H1 (cell line): ENCODE data around the gene PLCB4. TPM values are rescaled to one million over a fixed set of nuclear protein-coding genes. Genes with fewer than 3 reads are reported as not detected.

Experiments
- CTCF ChIA-PET: fragments of 300-600 bp; sonication (Branson Sonifier 250); formaldehyde crosslinking; loops from one replicate; lab custom pipeline; 2021; ENCODE audit not compliant: partially characterized antibody; lab: Charles Lee
- POLR2A ChIA-PET: fragments of 300-600 bp; sonication (Branson Sonifier 250); formaldehyde crosslinking; loops from one replicate; lab custom pipeline; 2021; ENCODE audit warnings: inconsistent platforms; ENCODE audit not compliant: partially characterized antibody; lab: Charles Lee
- DNase-seq, 2 experiments: peaks; one replicate each; pipeline versions ENCODE4 v3.0.0 to v3.0.0-alpha.2; 2010 to 2022; ENCODE audit warnings: low spot score in 2 of 2, low read depth in 1 of 2, mixed read lengths in 1 of 2
- FAIRE-seq: peaks from 2 replicates; lab custom pipeline; 2011; peaks lifted over from hg19 to GRCh38; lab: Jason Lieb, UNC
- H2AFZ ChIP-seq: 2 replicates; pipeline ENCODE4 v1.8.1; 2012; ENCODE audit warnings: low read length, inconsistent platforms
- H2AK5ac ChIP-seq: 2 replicates; pipeline ENCODE4 v1.6.1; 2013; ENCODE audit warnings: low read depth, low read length
- H2BK120ac ChIP-seq: replicated peaks from 2 replicates; pipeline ENCODE3; 2013; ENCODE audit warnings: low read depth, low read length, inconsistent platforms
- H2BK12ac ChIP-seq: 2 replicates; pipeline ENCODE4 v1.6.1; 2013; ENCODE audit warnings: low read depth, low read length
- H2BK15ac ChIP-seq: 2 replicates; pipeline ENCODE4 v1.6.1; 2013; ENCODE audit warnings: low read length
- H2BK20ac ChIP-seq: 2 replicates; pipeline ENCODE4 v1.6.1; 2013; ENCODE audit warnings: low read length
- H2BK5ac ChIP-seq: 2 replicates; pipeline ENCODE4 v1.6.1; 2013; ENCODE audit warnings: low read depth, low read length
- H3K14ac ChIP-seq: 2 replicates; pipeline ENCODE4 v1.6.1; 2013; ENCODE audit warnings: inconsistent platforms; ENCODE audit not compliant: insufficient read length
- H3K18ac ChIP-seq: 2 replicates; pipeline ENCODE4 v1.6.1; 2013; ENCODE audit warnings: low read length; ENCODE audit errors: extremely low read depth
- H3K23ac ChIP-seq: 2 replicates; pipeline ENCODE4 v1.6.1; 2013; ENCODE audit warnings: inconsistent platforms; ENCODE audit not compliant: insufficient read length
- H3K23me2 ChIP-seq: 2 replicates; pipeline ENCODE4 v1.6.1; 2013; ENCODE audit warnings: low read depth, low read length
- H3K27ac ChIP-seq: 2 replicates; pipeline ENCODE4 v1.6.1; 2011; ENCODE audit warnings: low read depth, low read length, inconsistent platforms
- H3K27me3 ChIP-seq, 4 experiments: replicated peaks in 1 of 4; 1 replicate in 1 of 4; 2 replicates in 3 of 4; pipeline versions ENCODE4 v1.6.1 to v1.8.1; 2011 to 2013; ENCODE audit warnings: low read length in 3 of 4, mild to moderate bottlenecking in 3 of 4, inconsistent platforms in 2 of 4, mixed read lengths in 2 of 4, moderate library complexity in 1 of 4; ENCODE audit not compliant: control insufficient read depth in 3 of 4, insufficient read depth in 3 of 4; ENCODE audit errors: extremely low read depth in 1 of 4
- H3K36me3 ChIP-seq, 4 experiments: 2 replicates each; pipeline versions ENCODE4 v1.6.1 to v1.8.1; 2011 to 2013; ENCODE audit warnings: mild to moderate bottlenecking in 4 of 4, low read length in 3 of 4, moderate library complexity in 2 of 4, control low read depth in 1 of 4, inconsistent platforms in 1 of 4; ENCODE audit not compliant: insufficient read depth in 4 of 4, control insufficient read depth in 2 of 4
- H3K4ac ChIP-seq: replicated peaks from 2 replicates; pipeline ENCODE3; 2013; ENCODE audit warnings: low read length, low read depth, mixed read lengths, inconsistent platforms; ENCODE audit not compliant: insufficient read length
- H3K4me1 ChIP-seq, 4 experiments: replicated peaks in 1 of 4; 1 replicate in 1 of 4; 2 replicates in 3 of 4; pipeline versions ENCODE4 v1.6.1 to v1.8.1; 2011 to 2013; ENCODE audit warnings: low read length in 3 of 4, inconsistent platforms in 2 of 4, mixed read lengths in 1 of 4; ENCODE audit not compliant: insufficient read depth in 4 of 4, control insufficient read depth in 3 of 4
- H3K4me2 ChIP-seq, 2 experiments: 2 replicates each; pipeline versions ENCODE4 v1.6.1 to v1.8.1; 2011 to 2013; ENCODE audit warnings: low read depth in 2 of 2, low read length in 2 of 2, control low read depth in 1 of 2, inconsistent platforms in 1 of 2, mild to moderate bottlenecking in 1 of 2; ENCODE audit not compliant: insufficient read depth in 1 of 2
- H3K4me3 ChIP-seq, 4 experiments: fragments of 200-600, 300-600 bp in 1 of 4; sonication (generic), shearing (Covaris generic), sonication (Bioruptor Twin) in 1 of 4; 2 replicates each; pipeline versions ENCODE4 v1.5.1 to v1.8.1; 2011 to 2016; ENCODE audit warnings: low read length in 4 of 4, low read depth in 3 of 4, control low read depth in 2 of 4, inconsistent platforms in 2 of 4, mild to moderate bottlenecking in 2 of 4, mixed read lengths in 1 of 4, moderate library complexity in 1 of 4; ENCODE audit not compliant: insufficient read depth in 2 of 4; ENCODE audit errors: extremely low read depth in 1 of 4
- H3K56ac ChIP-seq: replicated peaks from 2 replicates; pipeline ENCODE3; 2013; ENCODE audit warnings: low read depth, mild to moderate bottlenecking, mixed read lengths, low read length, inconsistent platforms; ENCODE audit not compliant: insufficient read length
- H3K79me1 ChIP-seq: 2 replicates; pipeline ENCODE4 v1.6.1; 2013; ENCODE audit warnings: low read depth, low read length, control low read depth
- H3K79me2 ChIP-seq, 2 experiments: 2 replicates each; pipeline versions ENCODE4 v1.6.1 to v1.8.1; 2012 to 2013; ENCODE audit warnings: low read length in 2 of 2, mild to moderate bottlenecking in 2 of 2, inconsistent platforms in 1 of 2; ENCODE audit not compliant: insufficient read depth in 2 of 2, control insufficient read depth in 1 of 2
- H3K9ac ChIP-seq, 4 experiments: replicated peaks in 1 of 4; 1 replicate in 1 of 4; 2 replicates in 3 of 4; pipeline versions ENCODE4 v1.6.1 to v1.8.1; 2011 to 2013; ENCODE audit warnings: low read depth in 3 of 4, low read length in 3 of 4, control low read depth in 2 of 4, mild to moderate bottlenecking in 2 of 4, moderate library complexity in 2 of 4, inconsistent platforms in 1 of 4; ENCODE audit errors: extremely low read depth in 1 of 4
- H3K9me3 ChIP-seq, 2 experiments: 2 replicates each; pipeline versions ENCODE4 v1.6.1 to v1.8.1; 2012 to 2013; ENCODE audit warnings: mild to moderate bottlenecking in 2 of 2, moderate library complexity in 2 of 2, control low read depth in 1 of 2, inconsistent platforms in 1 of 2, low read depth in 1 of 2, low read length in 1 of 2, mixed read lengths in 1 of 2; ENCODE audit not compliant: insufficient read depth in 2 of 2
- H4K20me1 ChIP-seq, 2 experiments: replicated peaks in 1 of 2; 2 replicates each; pipeline versions ENCODE3 to v1.8.1; 2011 to 2013; ENCODE audit warnings: inconsistent platforms in 2 of 2, low read length in 2 of 2, mild to moderate bottlenecking in 1 of 2; ENCODE audit not compliant: insufficient read depth in 2 of 2, control insufficient read depth in 1 of 2
- H4K5ac ChIP-seq: 2 replicates; pipeline ENCODE4 v1.6.1; 2013; ENCODE audit warnings: low read length, low read depth, mixed read lengths, inconsistent platforms; ENCODE audit not compliant: insufficient read length
- H4K8ac ChIP-seq: 2 replicates; pipeline ENCODE4 v1.8.0; 2013; ENCODE audit warnings: mild to moderate bottlenecking, moderate library complexity, low read length, inconsistent platforms; ENCODE audit not compliant: insufficient read depth; ENCODE audit errors: extremely low read depth
- H4K91ac ChIP-seq: replicated peaks from 2 replicates; pipeline ENCODE3; 2013; ENCODE audit warnings: low read length, mixed read lengths, inconsistent platforms; ENCODE audit not compliant: insufficient read length
- CHD2 ChIP-seq: IDR thresholded peaks from 2 replicates; pipeline ENCODE4 v1.6.1; 2012; ENCODE audit warnings: low read length, improper control_type of control experiment
- CTBP2 ChIP-seq: IDR thresholded peaks from 2 replicates; pipeline ENCODE4 v1.7.0; 2011; ENCODE audit warnings: borderline replicate concordance, mild to moderate bottlenecking, moderate library complexity, mixed read lengths, low read length; ENCODE audit not compliant: insufficient read depth, insufficient read length
- FOSL1 ChIP-seq: IDR thresholded peaks from 2 replicates; pipeline ENCODE4 v1.6.1; 2011; ENCODE audit warnings: mild to moderate bottlenecking, low read depth, low read length, moderate library complexity; ENCODE audit not compliant: insufficient read depth
- HDAC2 ChIP-seq, 2 experiments: fragments of 300-600 bp in 1 of 2; sonication (generic) in 1 of 2; IDR thresholded peaks; 2 replicates each; pipeline ENCODE4 v1.6.1; 2011 to 2012; ENCODE audit warnings: low read depth in 2 of 2, low read length in 2 of 2, mild to moderate bottlenecking in 2 of 2, moderate library complexity in 2 of 2, borderline replicate concordance in 1 of 2, inconsistent platforms in 1 of 2
- HDAC6 ChIP-seq: IDR thresholded peaks from one replicate; pipeline ENCODE4 v1.7.1; 2012; ENCODE audit warnings: low read depth, mild to moderate bottlenecking, inconsistent platforms, low read length, moderate library complexity
- KDM4A ChIP-seq: IDR thresholded peaks from one replicate; pipeline ENCODE4 v1.7.1; 2012; ENCODE audit warnings: low read depth, mild to moderate bottlenecking, moderate library complexity, low read length, inconsistent platforms; ENCODE audit not compliant: severe bottlenecking
- MAX ChIP-seq: IDR thresholded peaks from 2 replicates; pipeline ENCODE4 v1.6.1; 2012; ENCODE audit warnings: inconsistent platforms
- PHF8 ChIP-seq: fragments of 200-600 bp; sonication (generic); conservative IDR thresholded peaks from 2 replicates; pipeline ENCODE4 v1.7.1; 2012; ENCODE audit warnings: low read depth, mild to moderate bottlenecking, inconsistent platforms, low read length, moderate library complexity
- RAD21 ChIP-seq, 2 experiments: IDR thresholded peaks in 1 of 2; conservative IDR thresholded peaks in 1 of 2; 2 replicates each; pipeline ENCODE4 v1.6.1; 2011; ENCODE audit warnings: low read depth in 2 of 2, low read length in 2 of 2, improper control_type of control experiment in 1 of 2, inconsistent platforms in 1 of 2, mild to moderate bottlenecking in 1 of 2, moderate library complexity in 1 of 2
- RBBP5 ChIP-seq: IDR thresholded peaks from 2 replicates; pipeline ENCODE4 v1.7.1; 2012; ENCODE audit warnings: low read depth, mild to moderate bottlenecking, inconsistent platforms, low read length, moderate library complexity, borderline replicate concordance
- SIN3A ChIP-seq, 2 experiments: IDR thresholded peaks in 1 of 2; conservative IDR thresholded peaks in 1 of 2; 2 replicates each; pipeline ENCODE4 v1.6.1; 2011 to 2012; ENCODE audit warnings: low read length in 2 of 2, improper control_type of control experiment in 1 of 2, low read depth in 1 of 2, mild to moderate bottlenecking in 1 of 2
- WGBS, 2 experiments: shearing (Covaris generic) in 1 of 2; methylation state at CpG; one replicate each; pipeline versions ENCODE4 v1.1.6 to v1.1.7; 2013 to 2015; ENCODE audit warnings: low lambda C conversion rate in 2 of 2, mixed read lengths in 2 of 2, inconsistent platforms in 1 of 2, low coverage in 1 of 2, missing lambda C conversion rate in 1 of 2; ENCODE audit not compliant: insufficient replicate concordance in 2 of 2, insufficient coverage in 1 of 2, insufficient read length in 1 of 2; ENCODE audit errors: extremely low coverage in 1 of 2, missing lambda C conversion rate in 1 of 2; 5-methylcytosine and 5-hydroxymethylcytosine counted together
- polyA plus RNA-seq, 7 experiments: library from polyadenylated mRNA; depleted of rRNA in 3 of 7; stranded (reverse) in 5 of 7; unstranded in 2 of 7; fragments of >200 nt in 5 of 7; fragments of 200-250 nt in 2 of 7; gene quantifications; 1 replicate in 5 of 7; 2 replicates in 1 of 7; 4 replicates in 1 of 7; pipeline versions ENCODE4 v1.2.1 to v1.2.3, GENCODE V29; 2011 to 2013; ENCODE audit warnings: missing spikeins in 2 of 7, mixed read lengths in 2 of 7
- total RNA-seq: library from RNA; stranded (reverse); fragmentation: NEBNext Ultra II Directional; extraction: Animal tissue kit (Norgen Biotek cat#: 25700); gene quantifications from 2 replicates; pipeline ENCODE4 v1.2.1, GENCODE V29; 2021
- TF ChIP-seq, protein P1 (sequence below): IDR thresholded peaks from 2 replicates; pipeline ENCODE4 v1.6.1; 2011; ENCODE audit warnings: low read depth, mild to moderate bottlenecking, low read length; ENCODE audit not compliant: insufficient read depth

PLCB4 gene
- total and polyA plus RNA-seq, 2 of the 8 experiments (the other 6 are each of a cell fraction or from before 2014, with no cell fraction given): 3.2 to 14.1 TPM

- no peaks in the 10 kb centered on the region for H3K9me3 ChIP-seq
- no peak overlapping the region for H2BK120ac ChIP-seq
- no peak overlapping the region; the same call in 1 of the 2 replicates for H2AK5ac ChIP-seq
- no peak overlapping the region for H2BK5ac ChIP-seq
- H3K23me2 ChIP-seq: no peaks in the 10 kb centered on the region; the same call in 1 of the 2 replicates
- no peak overlapping the region for H2BK12ac ChIP-seq
- CTCF ChIA-PET: interaction anchor here (1.2 kb wide), 1 partner anchor 28 kb away, joined by 3 read pairs; no protein-coding TSS in a partner anchor
- no peak overlapping the region for H2AFZ ChIP-seq
- H3K4ac ChIP-seq: no peak overlapping the region
- no peaks in the 10 kb centered on the region for H3K79me2 ChIP-seq
- H4K91ac ChIP-seq: no peak overlapping the region
- H3K4me2 ChIP-seq: no peak overlapping the region
- H3K18ac ChIP-seq: no peak overlapping the region
- no peaks in the 10 kb centered on the region for H3K27me3 ChIP-seq
- H3K56ac ChIP-seq: no peak overlapping the region
- no peak overlapping the region for H2BK15ac ChIP-seq
- no peak overlapping the region for H3K14ac ChIP-seq
- no peaks in the 10 kb centered on the region for H3K36me3 ChIP-seq
- POLR2A ChIA-PET: no interaction called here
- no peak overlapping the region for H2BK20ac ChIP-seq
- no peaks in the 10 kb centered on the region for H4K20me1 ChIP-seq
- no peak overlapping the region for H4K5ac ChIP-seq
- H3K4me3 ChIP-seq: no peak overlapping the region
- H3K23ac ChIP-seq: no peak overlapping the region
- H3K27ac ChIP-seq: no peak overlapping the region
- no peak overlapping the region for H3K9ac ChIP-seq
- WGBS, 2 experiments: 93% methylated on average over 1 of the region's 1 CpG; no CpG with 5 or more reads in 1 of the 2 experiments
- FAIRE-seq: no peak
- DNase-seq: no peak
- no peaks in the 10 kb centered on the region for H3K79me1 ChIP-seq
- no peaks in the 10 kb centered on the region for H3K4me1 ChIP-seq
- no peak overlapping the region for H4K8ac ChIP-seq
- TF ChIP-seq KDM4A: no peak
- TF ChIP-seq HDAC6: no peak
- no peak for TF ChIP-seq FOSL1
- TF ChIP-seq CHD2: no peak
- no peak for TF ChIP-seq RAD21 (IDR thresholded peaks at IDR 0.05 in 1 of 2, conservative IDR thresholded peaks at IDR 0.05 in 1 of 2; ENCODE audit: low read depth in 2 of 2, low read length in 2 of 2)
- TF ChIP-seq RBBP5: no peak
- no peak for TF ChIP-seq CTBP2
- TF ChIP-seq PHF8: no peak
- TF ChIP-seq HDAC2 (IDR thresholded peaks at IDR 0.05; ENCODE audit: borderline replicate concordance in 1 of 2, low read depth in 2 of 2, low read length in 2 of 2): no peak
- TF ChIP-seq, protein P1, sequence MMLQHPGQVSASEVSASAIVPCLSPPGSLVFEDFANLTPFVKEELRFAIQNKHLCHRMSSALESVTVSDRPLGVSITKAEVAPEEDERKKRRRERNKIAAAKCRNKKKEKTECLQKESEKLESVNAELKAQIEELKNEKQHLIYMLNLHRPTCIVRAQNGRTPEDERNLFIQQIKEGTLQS: no peak
- TF ChIP-seq MAX: no peak
- TF ChIP-seq SIN3A (conservative IDR thresholded peaks at IDR 0.05 in 1 of 2, IDR thresholded peaks at IDR 0.05 in 1 of 2; ENCODE audit: low read depth in 1 of 2, low read length in 2 of 2): no peak
Observed at GRCh38 chr20:9243986-9244385, 175.1 kb downstream of the PLCB4 start.
